AG04449 (cell line): ENCODE results near the gene GOLGA6A.
"Not testable (repeated sequence)": the region's sequence is repeated elsewhere in the genome, so short reads cannot be mapped to it uniquely, and the experiment has no call there.

ENCODE experiments used
- CTCF ChIA-PET: fragments of 350-600 bp; formaldehyde crosslinking; extraction: SDS; loops from one replicate; lab custom pipeline; 2021; ENCODE audit warnings: antibody characterized with exemption; lab: Yijun Ruan, JAX
- POLR2A ChIA-PET: fragments of 400-600, 350-600 bp; formaldehyde crosslinking; extraction: SDS; loops from one replicate; lab custom pipeline; 2020; ENCODE audit warnings: antibody characterized with exemption, inconsistent platforms; lab: Yijun Ruan, JAX
- DNase-seq: peaks from one replicate; pipeline ENCODE4 v3.0.0-alpha.2; 2010; ENCODE audit warnings: low read depth, low spot score
- H3K4me3 ChIP-seq: 2 replicates; pipeline ENCODE4 v1.5.1; 2011; ENCODE audit warnings: low read depth, mild to moderate bottlenecking, control low read depth, low read length
- CTCF ChIP-seq: IDR thresholded peaks from one replicate; pipeline ENCODE4 v1.5.1; 2011; ENCODE audit warnings: mild to moderate bottlenecking, moderate library complexity, low read length, control low read depth, inconsistent platforms; ENCODE audit not compliant: insufficient read depth; ENCODE audit errors: missing control alignments

GOLGA6A gene

DNA sequence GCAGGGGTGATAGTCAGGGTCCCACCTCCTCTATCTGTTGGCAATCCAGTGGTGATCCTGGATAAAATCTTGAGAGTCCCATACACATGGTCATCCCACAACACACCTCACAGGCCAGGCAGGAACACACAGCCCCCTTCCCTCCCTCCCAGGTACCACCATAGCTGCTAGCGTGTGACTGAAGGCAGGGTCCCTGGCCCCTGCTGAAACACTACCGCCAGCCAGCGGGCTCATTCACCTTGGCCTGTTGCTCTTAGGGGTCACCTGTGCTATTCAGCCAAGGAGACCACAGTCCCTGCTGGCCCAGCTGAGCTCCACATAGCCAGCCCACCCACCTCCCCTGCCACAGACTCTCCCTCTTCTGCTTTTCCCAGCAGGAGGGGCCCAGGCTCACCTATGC, 18.2 kb downstream of the GOLGA6A start:
- H3K4me3 ChIP-seq, DNase-seq, POLR2A ChIA-PET: not testable (repeated sequence)
- CTCF ChIA-PET: interaction anchor here (0.9 to 1.4 kb wide), 3 partner anchors 19 to 258 kb away, joined by 3 to 6 read pairs (median 4); no protein-coding TSS in a partner anchor

DNA sequence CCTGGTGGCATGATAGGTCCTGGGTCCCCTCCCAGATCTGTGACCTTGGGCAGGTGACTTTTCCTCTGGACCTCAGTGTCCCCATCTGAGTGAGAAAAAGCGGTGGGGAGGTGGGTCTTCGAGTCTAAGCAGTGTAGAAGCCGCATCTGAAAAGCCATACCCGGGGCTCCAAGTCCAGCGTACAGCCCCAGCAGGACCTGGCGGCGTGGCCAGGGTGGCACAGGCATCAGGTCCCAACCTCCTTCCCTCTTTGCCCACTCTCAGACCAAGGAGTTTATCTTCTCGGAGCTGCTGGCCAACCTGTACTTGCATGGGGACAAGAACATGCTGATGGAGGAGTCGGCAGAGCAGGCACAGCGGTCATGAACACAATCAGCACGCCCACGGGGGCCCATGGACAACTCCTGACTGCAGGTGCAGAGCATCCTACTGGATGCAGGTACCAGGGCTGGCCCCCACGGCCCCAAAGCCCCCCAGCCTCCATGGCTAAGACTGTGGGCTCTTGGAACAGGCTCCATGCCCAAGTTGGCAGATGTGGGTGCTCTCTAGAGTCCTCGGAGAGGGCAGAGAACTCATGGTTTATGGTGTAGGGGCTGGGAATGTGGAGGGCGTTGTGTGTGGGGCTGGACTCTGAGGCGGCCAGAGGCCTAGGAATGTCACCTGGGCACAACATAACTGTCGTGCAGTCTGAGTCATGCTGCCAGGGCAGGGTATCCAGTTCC, 18.8 kb downstream of the GOLGA6A start:
- CTCF ChIA-PET: interaction anchor here (1.1 to 1.5 kb wide), 3 partner anchors 251 to 258 kb away, joined by 4 to 6 read pairs (median 6); no protein-coding TSS in a partner anchor
- H3K4me3 ChIP-seq, POLR2A ChIA-PET, DNase-seq: not testable (repeated sequence)

GRCh38 chr15:74062671-74063070, 19.7 kb downstream of the GOLGA6A start:
- CTCF ChIA-PET: interaction anchor here (0.6 to 1.5 kb wide), 3 partner anchors 16 to 259 kb away, joined by 3 to 6 read pairs (median 3); no protein-coding TSS in a partner anchor
- POLR2A ChIA-PET: no interaction called here

GRCh38 chr15:74062236-74062635, 20.1 kb downstream of the GOLGA6A start:
- ChIA-PET POLR2A (no interaction called here), CTCF (interaction anchor here (1.0 to 1.5 kb wide), 2 partner anchors 15 to 259 kb away, joined by 3 to 6 read pairs; no protein-coding TSS in a partner anchor)
- no peak overlapping the region for H3K4me3 ChIP-seq
- no peak for TF ChIP-seq CTCF
- no peak for DNase-seq

More at GRCh38 chr15:74062671-74063070, 19.7 kb downstream of the GOLGA6A start:
- DNase-seq: no peak
- TF ChIP-seq CTCF: no peak
- H3K4me3 ChIP-seq: no peak overlapping the region

DNA sequence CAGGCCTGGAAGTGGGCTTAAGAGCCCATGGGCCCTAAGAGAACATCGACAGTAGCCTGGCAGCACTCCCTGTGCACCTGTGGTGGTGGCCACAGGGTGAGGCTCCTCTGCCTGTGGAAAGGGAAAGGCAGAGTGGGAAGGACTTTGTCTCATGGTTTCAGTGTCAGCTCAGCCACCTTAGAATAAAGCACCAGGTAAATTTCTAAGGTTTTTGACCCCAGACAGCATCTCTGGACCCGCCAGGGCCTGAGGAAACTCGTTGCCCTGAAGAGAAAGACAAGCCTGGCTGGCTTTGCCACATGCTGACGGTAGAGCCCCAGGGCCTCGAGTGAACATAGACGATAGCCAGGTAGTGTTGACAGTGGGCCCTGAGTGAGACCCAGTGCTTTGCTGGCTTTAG, 22.1 kb downstream of the GOLGA6A start:
- no peak overlapping the region for H3K4me3 ChIP-seq
- DNase-seq: no peak
- no peak for TF ChIP-seq CTCF
- ChIA-PET CTCF (interaction anchor here (25.2 kb wide), 1 partner anchor 259 kb away, joined by 554 read pairs; no protein-coding TSS in a partner anchor), POLR2A (no interaction called here)

DNA sequence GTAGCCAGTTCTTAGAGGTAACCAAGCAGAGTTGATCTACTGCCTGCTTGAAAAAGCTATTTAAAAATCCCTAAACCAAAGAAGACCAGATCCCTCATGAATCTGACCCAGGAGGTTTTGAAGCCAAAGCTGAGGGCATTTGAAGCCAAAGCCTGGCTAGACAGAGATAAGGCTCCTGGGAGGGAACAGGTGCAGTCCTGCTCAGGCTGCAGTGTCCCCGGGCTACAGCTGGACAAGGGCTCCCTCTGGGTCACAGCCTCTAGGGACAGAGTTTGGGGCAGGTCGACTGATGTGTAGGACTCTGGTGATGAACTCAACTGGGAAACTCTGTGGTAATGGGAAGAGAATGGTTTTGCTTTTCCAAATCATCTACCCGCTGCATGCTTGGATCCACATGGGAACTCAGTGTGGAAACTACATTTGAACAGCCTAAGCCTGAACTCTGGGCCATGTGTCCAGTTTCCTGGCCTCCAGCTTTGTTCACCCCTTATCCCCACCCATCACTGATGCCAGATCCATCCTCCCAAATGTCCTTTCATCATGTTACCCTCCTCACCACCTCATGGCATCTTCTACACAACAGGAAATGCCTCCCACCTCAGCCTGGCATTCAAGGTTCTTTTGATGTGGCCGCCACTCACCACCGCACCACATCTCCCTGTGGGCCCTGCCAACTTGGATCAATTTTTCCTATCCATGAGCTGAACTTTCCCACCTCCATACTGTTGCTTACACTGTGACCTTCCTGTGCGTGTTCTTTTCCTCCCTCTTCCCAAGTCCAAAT, 23.1 kb downstream of the GOLGA6A start:
- H3K4me3 ChIP-seq, DNase-seq, POLR2A ChIA-PET: not testable (repeated sequence)
- CTCF ChIA-PET: interaction anchor here (0.8 to 25.2 kb wide), 3 partner anchors 11 to 260 kb away, joined by 3 to 554 read pairs (median 9); no protein-coding TSS in a partner anchor

DNA sequence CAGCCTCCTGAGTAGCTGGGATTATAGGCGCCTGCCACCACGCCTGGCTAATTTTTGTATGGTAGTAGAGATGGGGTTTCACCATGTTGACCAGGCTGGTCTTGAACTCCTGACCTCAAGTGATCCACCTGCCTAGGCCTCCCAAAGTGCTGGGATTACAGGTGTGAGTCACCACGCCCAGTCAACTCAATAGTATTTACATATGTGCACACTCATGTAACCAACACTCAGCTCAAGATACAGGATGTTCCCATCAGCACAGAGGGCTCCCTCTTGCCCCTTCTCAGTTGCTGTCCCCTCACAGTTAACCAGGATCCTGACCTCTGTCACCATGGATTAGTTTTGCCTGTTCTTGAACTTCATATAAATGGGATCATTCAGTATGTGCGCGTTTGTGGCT, 26.0 kb downstream of the GOLGA6A start:
- not testable (repeated sequence) for H3K4me3 ChIP-seq, DNase-seq
- POLR2A ChIA-PET: interaction anchor here (0.6 kb wide), 1 partner anchor 245 kb away, joined by 3 read pairs; no protein-coding TSS in a partner anchor
- CTCF ChIA-PET: interaction anchor here (0.6 to 25.5 kb wide), 7 partner anchors 9 to 312 kb away, joined by 3 to 554 read pairs (median 13); no protein-coding TSS in a partner anchor

DNA sequence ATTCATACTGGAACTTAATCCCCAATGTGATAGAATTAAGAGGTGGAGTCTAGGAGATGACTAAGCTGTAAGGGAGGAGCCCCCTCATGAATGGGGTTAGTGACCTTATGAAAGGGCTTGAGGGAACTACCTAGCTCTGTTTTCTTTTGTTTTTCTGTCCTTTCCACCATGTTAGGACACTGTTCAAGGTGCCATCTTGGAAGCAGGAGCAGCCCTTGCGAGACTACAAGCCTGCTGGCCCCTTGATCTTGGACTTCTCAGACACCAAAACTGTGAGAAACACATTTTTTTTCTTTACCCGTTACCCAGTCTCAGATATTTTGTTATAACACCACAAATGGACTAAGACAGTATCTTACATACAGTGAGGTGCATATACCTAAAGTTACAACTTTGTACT, 26.5 kb downstream of the GOLGA6A start:
- POLR2A ChIA-PET: no interaction called here
- no peak for TF ChIP-seq CTCF
- CTCF ChIA-PET: interaction anchor here (0.6 to 25.5 kb wide), 7 partner anchors 9 to 313 kb away, joined by 3 to 554 read pairs (median 13); no protein-coding TSS in a partner anchor
- DNase-seq: no peak
- H3K4me3 ChIP-seq: no peak overlapping the region
